SJCRH30 (cell line): ENCODE measurements around the gene ESF1. TPM values are rescaled to one million over a fixed set of nuclear protein-coding genes. Genes with fewer than 3 reads are reported as not detected.

Experiments used
- DNase-seq, 2 experiments: peaks; one replicate each; pipeline ENCODE4 v3.0.0-alpha.2; 2015 to 2020
- H3K27ac ChIP-seq: fragments of 250-450 bp; sonication (Bioruptor Pico); 2 replicates; pipeline ENCODE4 v1.5.1; 2020; ENCODE audit warnings: mild to moderate bottlenecking, moderate library complexity
- H3K27me3 ChIP-seq: fragments of 250-450 bp; sonication (Bioruptor Pico); 2 replicates; pipeline ENCODE4 v1.5.1; 2020; ENCODE audit warnings: mild to moderate bottlenecking, moderate library complexity
- H3K36me3 ChIP-seq: fragments of 250-450 bp; sonication (Bioruptor Pico); 2 replicates; pipeline ENCODE4 v1.5.1; 2020; ENCODE audit warnings: mild to moderate bottlenecking, moderate library complexity
- H3K4me1 ChIP-seq: fragments of 250-450 bp; sonication (Bioruptor Pico); 2 replicates; pipeline ENCODE4 v1.5.1; 2020; ENCODE audit warnings: mild to moderate bottlenecking, moderate library complexity
- H3K4me3 ChIP-seq: fragments of 250-450 bp; sonication (Bioruptor Pico); 2 replicates; pipeline ENCODE4 v1.5.1; 2020; ENCODE audit warnings: mild to moderate bottlenecking, moderate library complexity
- H3K9me3 ChIP-seq: fragments of 250-450 bp; sonication (Bioruptor Pico); replicated peaks from 2 replicates; pipeline ENCODE4 v1.5.1; 2020; ENCODE audit warnings: mild to moderate bottlenecking, moderate library complexity
- total RNA-seq: library from RNA; depleted of rRNA; stranded (reverse); fragments of >200 nt; shearing (Covaris generic); gene quantifications from 2 replicates; pipeline ENCODE4 v1.2.3, GENCODE V29; 2014

The ESF1 gene
- total RNA-seq, 1 experiment from 2014 or later = 33.9 TPM

- no peaks in the 10 kb centered on the region for H3K27me3 ChIP-seq
- peaks cover 43% of the 10 kb centered on the region for H3K36me3 ChIP-seq
- H3K9me3 ChIP-seq = peaks cover 10% of the 10 kb centered on the region; the same call in 1 of the 2 replicates
- H3K4me3 ChIP-seq = no peak overlapping the region
- no peak overlapping the region for H3K27ac ChIP-seq
- DNase-seq = peak in 1 of 2 experiments; percentile 13
- peaks cover 13% of the 10 kb centered on the region for H3K4me1 ChIP-seq
Observed at GRCh38 chr20:13736436-13737191, 48.1 kb downstream of the ESF1 start.

GRCh38 chr20:13735826-13736225 lies 48.9 kb downstream of the ESF1 start:
- Histone ChIP-seq H3K36me3 (peaks cover 39% of the 10 kb centered on the region), H3K9me3 (peaks cover 4% of the 10 kb centered on the region; the same call in 1 of the 2 replicates), H3K27ac (no peak overlapping the region), H3K4me3 (no peak overlapping the region), H3K4me1 (peaks cover 13% of the 10 kb centered on the region), H3K27me3 (no peaks in the 10 kb centered on the region)
- no peak for DNase-seq

DNA sequence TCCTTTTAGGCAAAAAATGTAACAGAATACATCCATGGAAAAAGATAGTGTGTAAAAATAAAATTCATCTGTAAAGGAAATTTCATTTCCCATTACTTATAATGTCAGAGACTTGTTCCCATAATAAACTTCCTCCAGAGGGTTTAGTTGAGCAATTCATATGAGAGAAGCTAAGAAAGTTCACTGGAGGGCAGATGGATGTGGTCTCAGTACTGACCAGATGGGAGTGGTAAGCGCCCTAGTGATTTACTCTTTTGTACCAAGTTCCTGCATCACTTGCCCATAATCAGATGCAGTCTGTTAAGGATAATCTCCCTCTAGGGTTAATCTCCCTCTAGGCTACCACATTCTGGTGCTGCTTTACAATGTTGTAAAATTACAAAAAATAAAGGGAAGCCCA lies 61.7 kb downstream of the ESF1 start:
- peaks cover 14% of the 10 kb centered on the region for H3K4me1 ChIP-seq
- no peak overlapping the region for H3K4me3 ChIP-seq
- H3K36me3 ChIP-seq = peaks cover 54% of the 10 kb centered on the region
- H3K27ac ChIP-seq = no peak overlapping the region
- H3K9me3 ChIP-seq = no peaks in the 10 kb centered on the region
- no peak for DNase-seq
- no peaks in the 10 kb centered on the region for H3K27me3 ChIP-seq

DNA sequence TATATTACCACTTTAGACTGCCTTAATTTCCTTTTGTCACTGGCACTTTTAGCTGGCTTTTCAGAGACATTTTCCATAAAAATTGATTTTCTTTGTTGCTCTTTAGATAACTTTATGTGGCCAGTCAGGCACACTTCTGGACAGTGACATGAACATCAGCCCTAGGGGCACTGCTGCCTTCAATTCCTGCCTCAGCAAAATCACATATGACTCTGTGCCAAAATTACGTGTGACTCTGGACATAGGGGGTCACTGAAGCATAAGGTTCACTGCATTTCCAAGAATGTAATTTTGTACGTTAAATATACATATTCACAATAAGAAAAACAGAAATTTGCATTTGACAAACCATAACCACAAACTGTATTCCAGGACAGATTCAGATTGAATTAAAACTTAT lies 66.5 kb downstream of the ESF1 start:
- H3K27ac ChIP-seq = peak overlapping the region; percentile 44
- no peaks in the 10 kb centered on the region for H3K9me3 ChIP-seq
- no peaks in the 10 kb centered on the region for H3K27me3 ChIP-seq
- peaks cover 59% of the 10 kb centered on the region for H3K36me3 ChIP-seq
- no peak overlapping the region for H3K4me3 ChIP-seq
- peaks cover 23% of the 10 kb centered on the region for H3K4me1 ChIP-seq
- DNase-seq = peak in 1 of 2 experiments; percentile 28

GRCh38 chr20:13717631-13718044 lies 67.1 kb downstream of the ESF1 start:
- H3K27me3 ChIP-seq = no peaks in the 10 kb centered on the region
- no peak overlapping the region for H3K4me3 ChIP-seq
- peaks cover 61% of the 10 kb centered on the region for H3K36me3 ChIP-seq
- no peaks in the 10 kb centered on the region for H3K9me3 ChIP-seq
- DNase-seq = peak; percentile 10 to 79
- peak overlapping the region; percentile 44 for H3K27ac ChIP-seq
- H3K4me1 ChIP-seq = peaks cover 23% of the 10 kb centered on the region

DNA sequence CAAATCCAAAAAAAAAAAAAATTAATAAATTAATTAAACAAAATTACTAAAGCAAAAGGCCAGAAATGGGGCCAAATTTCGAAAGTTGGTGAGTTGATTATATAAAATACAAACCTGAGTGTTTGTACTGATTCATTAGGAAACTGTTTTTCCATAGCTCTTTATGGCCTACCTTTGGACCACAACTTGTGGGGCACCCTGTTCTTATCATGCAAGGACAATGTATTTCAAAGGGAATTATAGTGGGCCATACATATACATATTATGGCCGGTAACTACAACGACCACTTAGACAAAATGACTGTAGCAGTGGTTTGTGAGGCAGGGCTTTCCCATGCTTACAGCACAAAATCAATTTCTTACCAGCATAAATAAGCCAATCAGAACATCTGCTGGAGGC lies 69.5 kb downstream of the ESF1 start:
- Histone ChIP-seq H3K27me3 (no peaks in the 10 kb centered on the region), H3K9me3 (no peaks in the 10 kb centered on the region), H3K4me1 (peaks cover 23% of the 10 kb centered on the region), H3K27ac (no peak overlapping the region), H3K4me3 (no peak overlapping the region), H3K36me3 (peaks cover 58% of the 10 kb centered on the region)
- no peak for DNase-seq

GRCh38 chr20:13708234-13708633 lies 76.5 kb downstream of the ESF1 start:
- Histone ChIP-seq H3K4me3 (no peak overlapping the region), H3K27me3 (no peaks in the 10 kb centered on the region), H3K9me3 (no peaks in the 10 kb centered on the region), H3K27ac (no peak overlapping the region), H3K4me1 (no peaks in the 10 kb centered on the region), H3K36me3 (peaks cover 8% of the 10 kb centered on the region)
- no peak for DNase-seq

GRCh38 chr20:13703265-13703664 lies 81.5 kb downstream of the ESF1 start:
- no peaks in the 10 kb centered on the region for H3K9me3 ChIP-seq
- DNase-seq = no peak
- H3K36me3 ChIP-seq = no peaks in the 10 kb centered on the region
- no peaks in the 10 kb centered on the region for H3K4me1 ChIP-seq
- H3K27ac ChIP-seq = no peak overlapping the region
- no peaks in the 10 kb centered on the region for H3K27me3 ChIP-seq
- no peak overlapping the region for H3K4me3 ChIP-seq

- Histone ChIP-seq H3K4me3 (no peak overlapping the region), H3K27me3 (no peaks in the 10 kb centered on the region), H3K27ac (no peak overlapping the region), H3K36me3 (no peaks in the 10 kb centered on the region), H3K4me1 (no peaks in the 10 kb centered on the region), H3K9me3 (no peaks in the 10 kb centered on the region)
- no peak for DNase-seq
Observed at GRCh38 chr20:13701486-13701885, 83.2 kb downstream of the ESF1 start.

DNA sequence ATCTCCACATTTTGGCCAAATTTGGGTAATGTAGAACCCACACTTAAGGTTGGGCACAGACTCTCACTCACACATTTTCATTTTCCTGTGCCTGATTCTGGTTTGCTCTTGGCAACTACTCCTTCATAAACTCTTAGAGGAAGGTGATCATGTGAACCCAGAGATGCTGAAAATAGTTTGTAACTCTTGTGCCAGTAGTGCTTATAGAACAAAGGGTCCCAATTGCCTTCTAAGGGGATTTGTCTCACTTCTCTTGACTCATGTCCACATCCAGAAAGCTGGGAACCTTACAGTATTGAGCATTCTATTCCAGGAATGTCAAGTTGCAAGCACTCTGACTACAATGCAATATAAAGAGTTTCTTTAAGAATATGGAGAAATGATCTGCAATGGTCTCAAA lies 84.0 kb downstream of the ESF1 start:
- H3K4me1 ChIP-seq = no peaks in the 10 kb centered on the region
- H3K36me3 ChIP-seq = no peaks in the 10 kb centered on the region
- H3K27ac ChIP-seq = no peak overlapping the region
- DNase-seq = no peak
- no peak overlapping the region for H3K4me3 ChIP-seq
- no peaks in the 10 kb centered on the region for H3K27me3 ChIP-seq
- H3K9me3 ChIP-seq = peaks cover under 1% of the 10 kb centered on the region; the same call in 1 of the 2 replicates

DNA sequence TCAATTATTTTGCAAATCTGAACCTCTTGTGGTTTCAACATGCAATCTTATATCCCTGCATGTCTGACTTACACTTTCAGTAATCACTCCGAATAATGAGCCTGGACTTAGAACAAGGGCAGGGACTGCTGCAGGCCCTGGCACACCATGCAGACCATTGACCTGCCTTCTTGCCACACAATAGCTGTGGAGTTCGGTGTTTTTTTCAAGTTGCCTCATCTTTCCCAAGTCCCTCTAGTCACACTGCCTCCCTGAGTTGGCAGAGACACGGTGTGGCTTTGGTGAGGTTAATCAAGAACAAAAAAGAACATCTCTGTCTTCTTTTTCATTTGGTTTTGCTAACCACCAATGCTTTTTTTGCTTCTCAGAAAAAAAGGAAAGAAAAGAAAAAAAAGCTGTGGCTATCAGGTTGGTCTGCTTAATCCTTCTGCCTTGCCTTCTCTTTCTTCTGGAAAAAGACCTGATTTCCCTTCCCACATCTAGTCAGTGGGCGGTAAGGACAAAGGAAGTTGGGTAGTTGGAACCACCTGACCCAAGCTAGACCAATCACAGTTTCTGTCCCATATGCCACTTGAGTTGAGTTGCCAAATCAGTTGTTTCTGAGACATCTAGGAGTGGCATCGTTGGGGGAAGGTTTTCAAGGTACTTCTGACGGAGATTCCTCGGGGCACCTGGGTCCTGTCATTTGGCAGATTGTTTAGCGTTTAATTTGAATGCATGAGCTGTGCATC lies 90.1 kb downstream of the ESF1 start:
- Histone ChIP-seq H3K36me3 (no peaks in the 10 kb centered on the region), H3K4me3 (no peak overlapping the region), H3K9me3 (peaks cover 2% of the 10 kb centered on the region; the same call in 1 of the 2 replicates), H3K27me3 (no peaks in the 10 kb centered on the region; the same call in 1 of the 2 replicates), H3K27ac (no peak overlapping the region), H3K4me1 (no peaks in the 10 kb centered on the region)
- no peak for DNase-seq

DNA sequence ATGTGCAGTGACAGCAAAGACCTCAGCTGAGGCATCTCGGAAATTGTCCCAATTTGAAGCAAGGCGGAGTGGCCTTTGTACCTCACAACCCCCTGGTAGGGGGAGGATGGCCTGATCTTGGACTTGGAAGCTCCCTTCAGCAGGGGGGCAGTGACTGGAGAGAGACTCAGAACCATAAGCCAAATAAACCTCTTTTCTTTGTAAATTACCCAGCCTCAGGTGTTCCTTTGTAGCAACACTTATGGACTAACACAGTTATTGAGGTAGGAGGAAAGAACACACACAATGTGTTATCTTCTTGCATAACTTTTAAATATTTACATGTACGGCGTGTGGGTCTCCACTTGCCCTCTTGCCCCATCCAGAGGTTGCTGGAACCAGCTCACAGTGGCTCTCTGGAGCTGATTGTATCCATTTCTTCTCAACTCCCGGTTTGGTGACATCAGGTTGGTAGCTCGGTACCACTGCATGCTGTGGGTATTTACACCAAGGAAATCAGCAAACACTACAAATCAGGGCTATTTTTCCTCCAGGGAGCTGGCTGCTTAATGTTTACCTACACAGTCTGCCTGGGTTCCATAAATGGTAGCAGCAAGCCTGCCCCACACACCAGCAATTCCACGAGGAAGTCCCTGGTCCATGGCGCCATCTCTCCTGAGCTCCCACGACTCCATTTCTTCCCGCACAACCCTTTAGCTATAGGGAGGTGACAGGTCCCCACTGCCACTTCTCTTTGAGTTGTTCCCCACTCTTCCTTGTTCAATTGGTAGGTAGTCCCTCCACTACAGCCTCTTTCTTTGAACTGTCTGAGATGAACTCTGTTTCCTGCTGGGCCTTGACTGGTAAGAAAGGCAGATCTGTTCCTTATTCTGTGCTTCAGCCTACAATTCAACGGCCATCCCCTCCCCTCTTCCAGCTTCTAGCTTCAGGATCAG lies 91.7 kb downstream of the ESF1 start:
- Histone ChIP-seq H3K4me3 (no peak overlapping the region), H3K27ac (no peak overlapping the region), H3K27me3 (no peaks in the 10 kb centered on the region; the same call in 1 of the 2 replicates), H3K36me3 (no peaks in the 10 kb centered on the region), H3K4me1 (no peaks in the 10 kb centered on the region), H3K9me3 (peaks cover 2% of the 10 kb centered on the region; the same call in 1 of the 2 replicates)
- DNase-seq = no peak

- Histone ChIP-seq H3K9me3 (peaks cover 2% of the 10 kb centered on the region; the same call in 1 of the 2 replicates), H3K27ac (no peak overlapping the region), H3K36me3 (no peaks in the 10 kb centered on the region), H3K27me3 (no peaks in the 10 kb centered on the region; the same call in 1 of the 2 replicates), H3K4me3 (no peak overlapping the region), H3K4me1 (no peaks in the 10 kb centered on the region)
- DNase-seq = no peak
Observed at GRCh38 chr20:13690943-13691342, 93.8 kb downstream of the ESF1 start.

DNA sequence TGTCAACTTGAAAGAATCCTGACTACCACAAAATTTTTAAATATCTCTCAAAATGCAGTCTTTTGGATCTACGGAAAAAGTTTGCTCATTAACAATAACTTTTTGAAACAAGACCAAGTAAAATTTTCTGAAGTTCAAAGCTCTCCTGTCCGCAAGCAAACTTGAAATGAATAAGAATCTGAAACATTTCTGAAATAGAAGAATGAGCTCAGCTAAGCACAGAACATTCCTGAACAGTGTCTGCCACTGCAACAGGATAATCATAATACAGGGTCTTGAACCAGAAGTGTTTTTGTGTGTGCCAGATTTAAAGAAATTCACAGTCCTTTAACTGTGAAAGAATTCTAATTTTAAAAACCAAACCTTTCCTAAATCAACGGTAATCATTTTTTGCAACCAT lies 96.9 kb downstream of the ESF1 start:
- H3K36me3 ChIP-seq = no peaks in the 10 kb centered on the region
- H3K27me3 ChIP-seq = no peaks in the 10 kb centered on the region
- no peak overlapping the region for H3K27ac ChIP-seq
- DNase-seq = no peak
- H3K4me3 ChIP-seq = no peak overlapping the region
- H3K9me3 ChIP-seq = no peaks in the 10 kb centered on the region
- no peaks in the 10 kb centered on the region for H3K4me1 ChIP-seq
